ENCODE measurements around the gene OR2C1. TPM values are rescaled to one million over a fixed set of nuclear protein-coding genes. Genes with fewer than 3 reads are reported as not detected.

Gene OR2C1
- total and polyA plus RNA-seq, 4 donors, result 0.48 to 1.3 (median 0.70) TPM

GRCh38 chr16:3383045-3383448, 27.4 kb downstream of the OR2C1 start:
- WGBS (ENCODE audit: insufficient coverage), result 98% methylated on average over 10 of the region's 10 CpGs
- no peak for DNase-seq (ENCODE audit: low read depth in 4 of 6, low spot score in 6 of 6)
- Histone ChIP-seq H3K27me3 (ENCODE audit: control insufficient read depth, insufficient read depth, low read length) (no peaks in the 10 kb centered on the region), H3K4me1 (ENCODE audit: control insufficient read depth, insufficient read depth, low read length) (no peaks in the 10 kb centered on the region), H3K4me3 (ENCODE audit: low read depth, low read length) (no peak overlapping the region), H3K27ac (ENCODE audit: low read depth, low read length) (no peak overlapping the region), H3K36me3 (ENCODE audit: control insufficient read depth, insufficient read depth, low read length) (peaks cover 30% of the 10 kb centered on the region), H3K9me3 (ENCODE audit: control insufficient read depth, insufficient read depth, low read length) (peaks cover 24% of the 10 kb centered on the region)

GRCh38 chr16:3388325-3388724, 32.6 kb downstream of the OR2C1 start:
- Histone ChIP-seq H3K4me3 (ENCODE audit: low read depth, low read length) (no peak overlapping the region), H3K4me1 (ENCODE audit: control insufficient read depth, insufficient read depth, low read length) (no peaks in the 10 kb centered on the region), H3K27ac (ENCODE audit: low read depth, low read length) (no peak overlapping the region), H3K9me3 (ENCODE audit: control insufficient read depth, insufficient read depth, low read length) (peaks cover 9% of the 10 kb centered on the region), H3K27me3 (ENCODE audit: control insufficient read depth, insufficient read depth, low read length) (no peaks in the 10 kb centered on the region), H3K36me3 (ENCODE audit: control insufficient read depth, insufficient read depth, low read length) (peaks cover 39% of the 10 kb centered on the region)
- DNase-seq (ENCODE audit: low read depth in 4 of 6, low spot score in 6 of 6), result no peak
- 89% methylated on average over 5 of the region's 6 CpGs for WGBS (ENCODE audit: insufficient coverage)

GRCh38 chr16:3389663-3390338, 34.1 kb downstream of the OR2C1 start:
- H3K4me1 ChIP-seq (ENCODE audit: control insufficient read depth, insufficient read depth, low read length), result no peaks in the 10 kb centered on the region
- no peak for DNase-seq (ENCODE audit: low read depth in 4 of 6, low spot score in 6 of 6)
- H3K9me3 ChIP-seq (ENCODE audit: control insufficient read depth, insufficient read depth, low read length), result peaks cover 4% of the 10 kb centered on the region
- H3K27ac ChIP-seq (ENCODE audit: low read depth, low read length), result no peak overlapping the region
- no peak overlapping the region for H3K4me3 ChIP-seq (ENCODE audit: low read depth, low read length)
- 90% methylated on average over 8 of the region's 9 CpGs for WGBS (ENCODE audit: insufficient coverage)
- H3K36me3 ChIP-seq (ENCODE audit: control insufficient read depth, insufficient read depth, low read length), result peaks cover 45% of the 10 kb centered on the region
- no peaks in the 10 kb centered on the region for H3K27me3 ChIP-seq (ENCODE audit: control insufficient read depth, insufficient read depth, low read length)

GRCh38 chr16:3400446-3400778, 44.7 kb downstream of the OR2C1 start:
- H3K4me3 ChIP-seq (ENCODE audit: low read depth, low read length), result peak overlapping the region; percentile 79
- DNase-seq (ENCODE audit: low read depth in 4 of 6, low spot score in 6 of 6), result no peak
- 0% methylated on average over 17 of the region's 18 CpGs for WGBS (ENCODE audit: insufficient coverage)
- H3K27me3 ChIP-seq (ENCODE audit: control insufficient read depth, insufficient read depth, low read length), result no peaks in the 10 kb centered on the region
- peaks cover 35% of the 10 kb centered on the region for H3K36me3 ChIP-seq (ENCODE audit: control insufficient read depth, insufficient read depth, low read length)
- peaks cover 8% of the 10 kb centered on the region for H3K9me3 ChIP-seq (ENCODE audit: control insufficient read depth, insufficient read depth, low read length)
- peaks cover 21% of the 10 kb centered on the region for H3K4me1 ChIP-seq (ENCODE audit: control insufficient read depth, insufficient read depth, low read length)
- H3K27ac ChIP-seq (ENCODE audit: low read depth, low read length), result peak overlapping the region; percentile 75

- Histone ChIP-seq H3K4me3 (ENCODE audit: low read depth, low read length) (peak within 1 kb of the TSS; percentile 79), H3K27ac (ENCODE audit: low read depth, low read length) (peak within 1 kb of the TSS; percentile 75), H3K27me3 (ENCODE audit: control insufficient read depth, insufficient read depth, low read length) (no peaks in the 10 kb centered on the region), H3K4me1 (ENCODE audit: control insufficient read depth, insufficient read depth, low read length) (peaks cover 21% of the 10 kb centered on the region), H3K9me3 (ENCODE audit: control insufficient read depth, insufficient read depth, low read length) (peaks cover 13% of the 10 kb centered on the region), H3K36me3 (ENCODE audit: control insufficient read depth, insufficient read depth, low read length) (peaks cover 36% of the 10 kb centered on the region)
- under 1% methylated on average over 92 of the region's 95 CpGs for WGBS (ENCODE audit: insufficient coverage)
- peak; percentile 96 to 100 (median 98) for DNase-seq (ENCODE audit: low read depth in 4 of 6, low spot score in 6 of 6)
Measured at GRCh38 chr16:3400779-3401688, 45.3 kb downstream of the OR2C1 start, which contains the start of the genes ZNF174 and ZSCAN32. ZNF174 (plus strand) TSS chr16:3401215; CDS start chr16:3402005, 790 bp downstream. ZSCAN32 (minus strand) TSS chr16:3401004; CDS start chr16:3397557, 3,447 bp downstream.

- Histone ChIP-seq H3K9me3 (ENCODE audit: control insufficient read depth, insufficient read depth, low read length) (peaks cover 15% of the 10 kb centered on the region), H3K36me3 (ENCODE audit: control insufficient read depth, insufficient read depth, low read length) (peaks cover 33% of the 10 kb centered on the region), H3K4me1 (ENCODE audit: control insufficient read depth, insufficient read depth, low read length) (peaks cover 21% of the 10 kb centered on the region), H3K27ac (ENCODE audit: low read depth, low read length) (peak overlapping the region; percentile 72), H3K4me3 (ENCODE audit: low read depth, low read length) (peak overlapping the region; percentile 79), H3K27me3 (ENCODE audit: control insufficient read depth, insufficient read depth, low read length) (no peaks in the 10 kb centered on the region)
- WGBS (ENCODE audit: insufficient coverage), result 24% methylated on average over 14 of the region's 17 CpGs
- peak in 3 of 6 donors; percentile 3 to 13 (median 9) for DNase-seq (ENCODE audit: low read depth in 4 of 6, low spot score in 6 of 6)
Measured at GRCh38 chr16:3401719-3402397, 46.2 kb downstream of the OR2C1 start.

Other genes starting within 250 kb of the OR2C1 start
- gene ZNF205, start 243.3 kb upstream of the OR2C1 start, total RNA-seq, result 10 to 100 TPM in 1 of 2 donors, 1 to 10 TPM in 1; 9.2 to 19.3 TPM
- 10 to 100 TPM; 24.3 to 26.4 TPM for gene ZNF205, start 243.3 kb upstream of the OR2C1 start, polyA plus RNA-seq (ENCODE audit: insufficient read length in 2 of 2)
- 1 to 10 TPM; 4.2 to 5.7 TPM for gene ZNF213, start 220.9 kb upstream of the OR2C1 start, total RNA-seq
- 10 to 100 TPM; 28.9 to 30.2 TPM for gene ZNF213, start 220.9 kb upstream of the OR2C1 start, polyA plus RNA-seq (ENCODE audit: insufficient read length in 2 of 2)
- gene OR1F1, start 167.7 kb upstream of the OR2C1 start, total RNA-seq, result under 1 TPM in 1 of 2 donors, not detected in 1; 0.20 TPM
- gene OR1F1, start 167.7 kb upstream of the OR2C1 start, polyA plus RNA-seq (ENCODE audit: insufficient read length in 2 of 2), result 1 to 10 TPM; 1.8 to 2.4 TPM
- 10 to 100 TPM in 1 of 2 donors, 1 to 10 TPM in 1; 9.8 to 14.9 TPM for gene ZNF200, start 120.7 kb upstream of the OR2C1 start, total RNA-seq
- gene ZNF200, start 120.7 kb upstream of the OR2C1 start, polyA plus RNA-seq (ENCODE audit: insufficient read length in 2 of 2), result 10 to 100 TPM in 1 of 2 donors, 1 to 10 TPM in 1; 9.8 to 11.1 TPM
- gene MEFV, start 99.3 kb upstream of the OR2C1 start, total RNA-seq, result 1 to 10 TPM in 1 of 2 donors, under 1 TPM in 1; 0.33 to 1.8 TPM
- under 1 TPM; 0.29 to 0.36 TPM for gene MEFV, start 99.3 kb upstream of the OR2C1 start, polyA plus RNA-seq (ENCODE audit: insufficient read length in 2 of 2)
- 10 to 100 TPM; 34.5 to 44.8 TPM for gene ZNF263, start 72.4 kb upstream of the OR2C1 start, total RNA-seq
- 10 to 100 TPM; 30.0 to 30.2 TPM for gene ZNF263, start 72.4 kb upstream of the OR2C1 start, polyA plus RNA-seq (ENCODE audit: insufficient read length in 2 of 2)
- gene TIGD7, start 50.5 kb upstream of the OR2C1 start, total RNA-seq, result 10 to 100 TPM; 20.3 to 23.8 TPM
- gene TIGD7, start 50.5 kb upstream of the OR2C1 start, polyA plus RNA-seq (ENCODE audit: insufficient read length in 2 of 2), result 10 to 100 TPM; 12.0 to 14.0 TPM
- 10 to 100 TPM; 39.8 to 54.8 TPM for gene ZNF75A, start 50.4 kb upstream of the OR2C1 start, total RNA-seq
- gene ZNF75A, start 50.4 kb upstream of the OR2C1 start, polyA plus RNA-seq (ENCODE audit: insufficient read length in 2 of 2), result 10 to 100 TPM; 40.5 to 53.6 TPM
- gene ZSCAN32, start 45.1 kb downstream of the OR2C1 start, total RNA-seq, result 10 to 100 TPM in 1 of 2 donors, 1 to 10 TPM in 1; 9.7 to 16.1 TPM
- gene ZSCAN32, start 45.1 kb downstream of the OR2C1 start, polyA plus RNA-seq (ENCODE audit: insufficient read length in 2 of 2), result 10 to 100 TPM; 17.7 to 18.2 TPM
- 10 to 100 TPM in 1 of 2 donors, 1 to 10 TPM in 1; 8.6 to 15.8 TPM for gene ZNF174, start 45.3 kb downstream of the OR2C1 start, total RNA-seq
- 10 to 100 TPM; 13.3 to 15.2 TPM for gene ZNF174, start 45.3 kb downstream of the OR2C1 start, polyA plus RNA-seq (ENCODE audit: insufficient read length in 2 of 2)
- gene ZNF597, start 87.6 kb downstream of the OR2C1 start, total RNA-seq, result 1 to 10 TPM; 4.2 to 5.0 TPM
- gene ZNF597, start 87.6 kb downstream of the OR2C1 start, polyA plus RNA-seq (ENCODE audit: insufficient read length in 2 of 2), result 1 to 10 TPM; 3.3 TPM
- 10 to 100 TPM; 14.8 to 18.5 TPM for gene NAA60, start 87.8 kb downstream of the OR2C1 start, total RNA-seq
- gene NAA60, start 87.8 kb downstream of the OR2C1 start, polyA plus RNA-seq (ENCODE audit: insufficient read length in 2 of 2), result 10 to 100 TPM; 65.3 to 71.3 TPM
- gene C16orf90, start 139.6 kb downstream of the OR2C1 start, total RNA-seq, result not detected
- gene C16orf90, start 139.6 kb downstream of the OR2C1 start, polyA plus RNA-seq (ENCODE audit: insufficient read length in 2 of 2), result not detected
- gene CLUAP1, start 145.1 kb downstream of the OR2C1 start, total RNA-seq, result 10 to 100 TPM; 29.0 to 50.7 TPM
- 10 to 100 TPM; 42.1 to 50.4 TPM for gene CLUAP1, start 145.1 kb downstream of the OR2C1 start, polyA plus RNA-seq (ENCODE audit: insufficient read length in 2 of 2)
- gene NLRC3, start 221.5 kb downstream of the OR2C1 start, total RNA-seq, result under 1 TPM; 0.59 to 0.88 TPM
- gene NLRC3, start 221.5 kb downstream of the OR2C1 start, polyA plus RNA-seq (ENCODE audit: insufficient read length in 2 of 2), result 1 to 10 TPM; 2.3 to 3.3 TPM